ENCODE data around the gene RAMP3.

The RAMP3 gene

GRCh38 chr7:45116048-45116447 lies 41.5 kb upstream of the RAMP3 start:
- TF ChIP-seq, protein P1, sequence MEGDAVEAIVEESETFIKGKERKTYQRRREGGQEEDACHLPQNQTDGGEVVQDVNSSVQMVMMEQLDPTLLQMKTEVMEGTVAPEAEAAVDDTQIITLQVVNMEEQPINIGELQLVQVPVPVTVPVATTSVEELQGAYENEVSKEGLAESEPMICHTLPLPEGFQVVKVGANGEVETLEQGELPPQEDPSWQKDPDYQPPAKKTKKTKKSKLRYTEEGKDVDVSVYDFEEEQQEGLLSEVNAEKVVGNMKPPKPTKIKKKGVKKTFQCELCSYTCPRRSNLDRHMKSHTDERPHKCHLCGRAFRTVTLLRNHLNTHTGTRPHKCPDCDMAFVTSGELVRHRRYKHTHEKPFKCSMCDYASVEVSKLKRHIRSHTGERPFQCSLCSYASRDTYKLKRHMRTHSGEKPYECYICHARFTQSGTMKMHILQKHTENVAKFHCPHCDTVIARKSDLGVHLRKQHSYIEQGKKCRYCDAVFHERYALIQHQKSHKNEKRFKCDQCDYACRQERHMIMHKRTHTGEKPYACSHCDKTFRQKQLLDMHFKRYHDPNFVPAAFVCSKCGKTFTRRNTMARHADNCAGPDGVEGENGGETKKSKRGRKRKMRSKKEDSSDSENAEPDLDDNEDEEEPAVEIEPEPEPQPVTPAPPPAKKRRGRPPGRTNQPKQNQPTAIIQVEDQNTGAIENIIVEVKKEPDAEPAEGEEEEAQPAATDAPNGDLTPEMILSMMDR (IDR thresholded peaks at IDR 0.05; ENCODE audit: low read depth, low read length, missing control alignments), result no peak
- in situ Hi-C loops (cut with HindIII; ENCODE audit: low sequenced_read_pairs), result no loop called here
- no peak for DNase-seq (ENCODE audit: low read depth)
- H3K4me3 ChIP-seq (ENCODE audit: low read depth, low read length), result no peak overlapping the region

DNA sequence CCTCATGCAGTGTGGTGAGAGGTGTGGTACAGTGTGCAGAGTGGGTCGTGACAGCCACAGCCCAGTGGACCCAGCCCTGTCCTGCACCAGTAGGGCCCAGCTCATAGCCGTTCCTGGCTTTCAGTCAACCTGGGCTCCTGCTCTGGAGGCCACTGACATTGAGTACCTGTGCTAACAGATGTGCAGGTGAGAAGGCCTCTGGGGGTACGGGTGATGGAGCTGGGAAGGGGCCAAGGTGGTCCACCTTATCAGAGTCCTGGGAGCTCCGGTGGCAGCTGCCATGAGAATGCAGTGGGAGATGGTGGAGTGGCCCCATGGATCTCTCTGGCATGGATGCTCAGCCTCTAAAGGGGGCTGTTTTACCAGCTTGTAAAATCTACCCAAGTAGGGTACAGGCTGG lies 40.0 kb upstream of the RAMP3 start:
- in situ Hi-C loops (cut with HindIII; ENCODE audit: low sequenced_read_pairs), result no loop called here
- no peak overlapping the region for H3K4me3 ChIP-seq (ENCODE audit: low read depth, low read length)
- no peak for DNase-seq (ENCODE audit: low read depth)
- TF ChIP-seq, protein P1 (IDR thresholded peaks at IDR 0.05; ENCODE audit: low read depth, low read length, missing control alignments), result no peak

- in situ Hi-C loops (cut with HindIII; ENCODE audit: low sequenced_read_pairs), result no loop called here
- no peak for DNase-seq (ENCODE audit: low read depth)
- TF ChIP-seq, protein P1 (IDR thresholded peaks at IDR 0.05; ENCODE audit: low read depth, low read length, missing control alignments), result no peak
- no peak overlapping the region for H3K4me3 ChIP-seq (ENCODE audit: low read depth, low read length)
Observed at GRCh38 chr7:45118292-45118691, 39.3 kb upstream of the RAMP3 start.

- no peak overlapping the region for H3K4me3 ChIP-seq (ENCODE audit: low read depth, low read length)
- TF ChIP-seq, protein P1 (IDR thresholded peaks at IDR 0.05; ENCODE audit: low read depth, low read length, missing control alignments), result no peak
- DNase-seq (ENCODE audit: low read depth), result no peak
- in situ Hi-C loops (cut with HindIII; ENCODE audit: low sequenced_read_pairs), result no loop called here
Observed at GRCh38 chr7:45118889-45119331, 38.7 kb upstream of the RAMP3 start.

GRCh38 chr7:45119550-45119949 lies 38.0 kb upstream of the RAMP3 start:
- no peak for DNase-seq (ENCODE audit: low read depth)
- in situ Hi-C loops (cut with HindIII; ENCODE audit: low sequenced_read_pairs), result no loop called here
- TF ChIP-seq, protein P1 (IDR thresholded peaks at IDR 0.05; ENCODE audit: low read depth, low read length, missing control alignments), result no peak
- no peak overlapping the region for H3K4me3 ChIP-seq (ENCODE audit: low read depth, low read length)

GRCh38 chr7:45122975-45123860 lies 34.4 kb upstream of the RAMP3 start:
- no peak overlapping the region for H3K4me3 ChIP-seq (ENCODE audit: low read depth, low read length)
- DNase-seq (ENCODE audit: low read depth), result no peak
- in situ Hi-C loops (cut with HindIII; ENCODE audit: low sequenced_read_pairs), result no loop called here
- TF ChIP-seq, protein P1 (IDR thresholded peaks at IDR 0.05; ENCODE audit: low read depth, low read length, missing control alignments), result no peak

All from astrocyte of the cerebellum (primary cell).